ENCODE results near the gene HID1.

The HID1 gene

GRCh38 chr17:74941128-74941725, 31.3 kb downstream of the HID1 start:
- TF ChIP-seq Cebpa-rat (IDR thresholded peaks at IDR 0.05): no peak
- H4K20me1 ChIP-seq: peaks cover 5% of the 10 kb centered on the region
- no peak overlapping the region for H3K4me3 ChIP-seq
- no peak overlapping the region for H3K9ac ChIP-seq
- H3K27ac ChIP-seq: no peak overlapping the region
- no peak overlapping the region for H3K4me2 ChIP-seq
- peaks cover 29% of the 10 kb centered on the region for H3K27me3 ChIP-seq
- no peaks in the 10 kb centered on the region for H3K9me3 ChIP-seq
- H3K4me1 ChIP-seq: peaks cover 8% of the 10 kb centered on the region
- H3K36me3 ChIP-seq: no peaks in the 10 kb centered on the region

- TF ChIP-seq Cebpa-rat (IDR thresholded peaks at IDR 0.05): no peak
- peaks cover 46% of the 10 kb centered on the region for H3K27me3 ChIP-seq
- no peaks in the 10 kb centered on the region for H3K9me3 ChIP-seq
- no peak overlapping the region for H3K4me3 ChIP-seq
- H4K20me1 ChIP-seq: peaks cover 15% of the 10 kb centered on the region
- H3K4me2 ChIP-seq: peak overlapping the region; percentile 19; the same call in 1 of the 2 replicates
- no peak overlapping the region for H3K9ac ChIP-seq
- peaks cover 8% of the 10 kb centered on the region for H3K4me1 ChIP-seq
- H3K36me3 ChIP-seq: no peaks in the 10 kb centered on the region
- H3K27ac ChIP-seq: no peak overlapping the region
Observed at GRCh38 chr17:74939534-74939933, 33.0 kb downstream of the HID1 start.

GRCh38 chr17:74938194-74938950, 34.2 kb downstream of the HID1 start:
- Histone ChIP-seq H3K4me3 (no peak overlapping the region), H4K20me1 (peaks cover 18% of the 10 kb centered on the region), H3K4me2 (no peak overlapping the region), H3K27me3 (peaks cover 58% of the 10 kb centered on the region), H3K4me1 (peaks cover 8% of the 10 kb centered on the region), H3K9me3 (no peaks in the 10 kb centered on the region), H3K9ac (no peak overlapping the region), H3K36me3 (no peaks in the 10 kb centered on the region), H3K27ac (no peak overlapping the region)
- no peak for TF ChIP-seq Cebpa-rat (IDR thresholded peaks at IDR 0.05)

- Histone ChIP-seq H3K4me1 (peaks cover 8% of the 10 kb centered on the region), H4K20me1 (peaks cover 22% of the 10 kb centered on the region), H3K9me3 (no peaks in the 10 kb centered on the region), H3K4me3 (no peak overlapping the region), H3K27me3 (peaks cover 66% of the 10 kb centered on the region), H3K36me3 (no peaks in the 10 kb centered on the region), H3K4me2 (no peak overlapping the region), H3K9ac (no peak overlapping the region), H3K27ac (no peak overlapping the region)
- TF ChIP-seq Cebpa-rat (IDR thresholded peaks at IDR 0.05): no peak
Observed at GRCh38 chr17:74937064-74938051, 35.2 kb downstream of the HID1 start.

GRCh38 chr17:74936470-74936799, 36.1 kb downstream of the HID1 start:
- no peak for TF ChIP-seq Cebpa-rat (IDR thresholded peaks at IDR 0.05)
- peaks cover 22% of the 10 kb centered on the region for H4K20me1 ChIP-seq
- peaks cover 8% of the 10 kb centered on the region for H3K4me1 ChIP-seq
- peaks cover 67% of the 10 kb centered on the region for H3K27me3 ChIP-seq
- no peak overlapping the region for H3K27ac ChIP-seq
- no peak overlapping the region for H3K9ac ChIP-seq
- H3K36me3 ChIP-seq: no peaks in the 10 kb centered on the region
- no peak overlapping the region for H3K4me3 ChIP-seq
- no peak overlapping the region for H3K4me2 ChIP-seq
- H3K9me3 ChIP-seq: no peaks in the 10 kb centered on the region

GRCh38 chr17:74935585-74936469, 36.7 kb downstream of the HID1 start, which contains the start of gene OTOP3:
Gene OTOP3, plus strand, starts transcription at chr17:74935898. Its CDS starts 24 bp downstream, at chr17:74935922.
- Histone ChIP-seq H3K4me2 (no peak within 1 kb of the TSS), H4K20me1 (peaks cover 22% of the 10 kb centered on the region), H3K27me3 (peaks cover 67% of the 10 kb centered on the region), H3K36me3 (no peaks in the 10 kb centered on the region), H3K4me1 (peaks cover 8% of the 10 kb centered on the region), H3K9me3 (no peaks in the 10 kb centered on the region), H3K27ac (no peak within 1 kb of the TSS), H3K9ac (no peak within 1 kb of the TSS), H3K4me3 (no peak within 1 kb of the TSS)
- no peak for TF ChIP-seq Cebpa-rat (IDR thresholded peaks at IDR 0.05)

GRCh38 chr17:74935048-74935447, 37.5 kb downstream of the HID1 start:
- H3K27me3 ChIP-seq: peaks cover 67% of the 10 kb centered on the region
- no peak overlapping the region for H3K9ac ChIP-seq
- H4K20me1 ChIP-seq: peaks cover 22% of the 10 kb centered on the region
- H3K4me3 ChIP-seq: no peak overlapping the region
- TF ChIP-seq Cebpa-rat (IDR thresholded peaks at IDR 0.05): no peak
- peaks cover 8% of the 10 kb centered on the region for H3K4me1 ChIP-seq
- no peaks in the 10 kb centered on the region for H3K36me3 ChIP-seq
- H3K9me3 ChIP-seq: no peaks in the 10 kb centered on the region
- H3K27ac ChIP-seq: no peak overlapping the region
- no peak overlapping the region for H3K4me2 ChIP-seq

GRCh38 chr17:74930535-74931036, 42.0 kb downstream of the HID1 start:
- Histone ChIP-seq H3K9me3 (no peaks in the 10 kb centered on the region), H3K27me3 (peaks cover 51% of the 10 kb centered on the region), H3K4me2 (no peak overlapping the region), H3K4me3 (no peak overlapping the region), H3K27ac (no peak overlapping the region), H4K20me1 (peaks cover 11% of the 10 kb centered on the region), H3K36me3 (no peaks in the 10 kb centered on the region), H3K9ac (no peak overlapping the region), H3K4me1 (no peaks in the 10 kb centered on the region)
- TF ChIP-seq Cebpa-rat (IDR thresholded peaks at IDR 0.05): no peak

- Histone ChIP-seq H3K36me3 (no peaks in the 10 kb centered on the region), H3K4me2 (no peak overlapping the region), H3K9ac (no peak overlapping the region), H4K20me1 (peaks cover 7% of the 10 kb centered on the region; the same call in 1 of the 2 replicates), H3K4me1 (no peaks in the 10 kb centered on the region), H3K4me3 (no peak overlapping the region), H3K9me3 (no peaks in the 10 kb centered on the region), H3K27ac (no peak overlapping the region), H3K27me3 (peaks cover 51% of the 10 kb centered on the region)
- TF ChIP-seq Cebpa-rat (IDR thresholded peaks at IDR 0.05): no peak
Observed at GRCh38 chr17:74928786-74929185, 43.8 kb downstream of the HID1 start.
